GM06990 (cell line): ENCODE results near the gene ZC3H4.

ENCODE experiments used
- DNase-seq: peaks from one replicate; pipeline ENCODE4 v3.0.0-alpha.2; 2011; ENCODE audit not compliant: insufficient read length; ENCODE audit errors: extremely low read depth
- H3K27me3 ChIP-seq: replicated peaks from 2 replicates; pipeline ENCODE4 v1.6.0; 2011; ENCODE audit warnings: low read length; ENCODE audit not compliant: control insufficient read depth, insufficient read depth
- H3K36me3 ChIP-seq: 2 replicates; pipeline ENCODE4 v1.5.1; 2011; ENCODE audit warnings: low read length; ENCODE audit not compliant: control insufficient read depth, insufficient read depth
- H3K4me3 ChIP-seq: replicated peaks from 2 replicates; pipeline ENCODE4 v1.5.1; 2011; ENCODE audit warnings: low read depth, mild to moderate bottlenecking, control low read depth, low read length
- CTCF ChIP-seq: IDR thresholded peaks from 2 replicates; pipeline ENCODE4 v1.5.1; 2011; ENCODE audit warnings: low read length, control low read depth, mild to moderate bottlenecking, inconsistent platforms; ENCODE audit not compliant: insufficient read depth, poor library complexity, severe bottlenecking

ZC3H4 gene

GRCh38 chr19:47123406-47123805 lies 9.8 kb upstream of the ZC3H4 start:
- no peaks in the 10 kb centered on the region for H3K36me3 ChIP-seq
- no peak overlapping the region for H3K4me3 ChIP-seq
- H3K27me3 ChIP-seq: no peaks in the 10 kb centered on the region
- no peak for DNase-seq
- TF ChIP-seq CTCF: no peak

GRCh38 chr19:47122359-47123335 lies 9.1 kb upstream of the ZC3H4 start:
- H3K4me3 ChIP-seq: no peak overlapping the region
- H3K27me3 ChIP-seq: no peaks in the 10 kb centered on the region
- no peak for TF ChIP-seq CTCF
- no peak for DNase-seq
- H3K36me3 ChIP-seq: no peaks in the 10 kb centered on the region

GRCh38 chr19:47120470-47121067 lies 7.0 kb upstream of the ZC3H4 start:
- DNase-seq: no peak
- Histone ChIP-seq H3K27me3 (no peaks in the 10 kb centered on the region), H3K4me3 (no peak overlapping the region), H3K36me3 (no peaks in the 10 kb centered on the region)
- no peak for TF ChIP-seq CTCF

GRCh38 chr19:47113850-47114651 lies 475 bp upstream of the ZC3H4 start:
- Histone ChIP-seq H3K27me3 (no peaks in the 10 kb centered on the region), H3K36me3 (no peaks in the 10 kb centered on the region; the same call in 1 of the 2 replicates), H3K4me3 (peak overlapping the region; percentile 72)
- no peak for TF ChIP-seq CTCF
- DNase-seq: no peak

GRCh38 chr19:47112166-47112996 lies 1.2 kb downstream of the ZC3H4 start:
- peak; percentile 88 for DNase-seq
- Histone ChIP-seq H3K4me3 (peak overlapping the region; percentile 81), H3K36me3 (no peaks in the 10 kb centered on the region; the same call in 1 of the 2 replicates), H3K27me3 (no peaks in the 10 kb centered on the region)
- TF ChIP-seq CTCF: no peak
